ENCODE results near the gene PPP1R3F.
"Not testable (repeated sequence)": the region's sequence is repeated elsewhere in the genome, so short reads cannot be mapped to it uniquely, and the experiment has no call there.

Gene PPP1R3F

DNA sequence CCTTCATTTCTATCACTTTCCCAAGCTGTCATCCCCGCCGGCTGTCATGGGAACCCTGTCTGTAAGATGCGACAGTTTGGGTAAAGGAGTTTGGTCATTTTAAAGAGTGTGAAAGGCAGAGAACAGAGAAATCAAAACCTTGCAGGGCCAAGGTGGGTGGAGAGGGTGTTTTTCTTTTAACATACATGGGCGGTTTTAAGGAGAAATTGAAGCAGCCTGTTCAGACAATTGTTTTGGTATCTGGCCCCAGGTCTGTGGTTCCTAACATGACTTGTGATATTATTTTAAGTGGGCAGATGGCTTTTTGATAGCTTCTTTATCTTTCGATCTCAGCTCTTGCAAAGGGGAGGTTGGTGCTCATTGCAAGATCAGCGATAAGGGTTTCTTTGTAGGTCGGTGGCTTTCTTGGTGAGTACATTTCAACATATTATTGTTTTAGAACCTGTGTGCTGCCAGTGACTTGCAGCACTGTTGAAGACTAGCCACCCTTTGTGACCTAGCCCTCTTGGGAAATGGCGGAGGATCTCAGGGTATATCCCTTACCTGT is 3.7 kb downstream of the PPP1R3F start:
- DNase-seq (ENCODE audit: low read depth in 2 of 2, low spot score in 1 of 2) = no peak

DNA sequence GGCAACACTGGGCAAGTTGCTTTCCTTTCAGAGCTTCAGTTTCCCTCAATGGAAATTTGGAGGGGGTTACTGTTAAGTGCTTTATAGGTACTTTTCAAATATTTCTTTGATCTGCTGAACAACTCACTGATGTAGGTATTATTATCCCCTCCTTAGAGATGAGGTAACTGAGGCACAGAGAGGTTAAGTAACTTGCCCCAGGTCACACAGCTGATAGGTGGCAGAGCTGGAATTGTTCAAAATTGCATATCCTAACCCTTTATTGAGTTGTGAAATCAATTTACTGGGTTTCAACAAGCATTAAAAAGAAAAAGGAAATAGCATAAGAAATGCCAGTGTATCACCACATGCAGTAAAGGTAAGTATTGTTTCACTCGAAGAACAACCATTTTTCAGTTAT is 6.6 kb downstream of the PPP1R3F start:
- DNase-seq (ENCODE audit: low read depth in 2 of 2, low spot score in 1 of 2) = no peak

DNA sequence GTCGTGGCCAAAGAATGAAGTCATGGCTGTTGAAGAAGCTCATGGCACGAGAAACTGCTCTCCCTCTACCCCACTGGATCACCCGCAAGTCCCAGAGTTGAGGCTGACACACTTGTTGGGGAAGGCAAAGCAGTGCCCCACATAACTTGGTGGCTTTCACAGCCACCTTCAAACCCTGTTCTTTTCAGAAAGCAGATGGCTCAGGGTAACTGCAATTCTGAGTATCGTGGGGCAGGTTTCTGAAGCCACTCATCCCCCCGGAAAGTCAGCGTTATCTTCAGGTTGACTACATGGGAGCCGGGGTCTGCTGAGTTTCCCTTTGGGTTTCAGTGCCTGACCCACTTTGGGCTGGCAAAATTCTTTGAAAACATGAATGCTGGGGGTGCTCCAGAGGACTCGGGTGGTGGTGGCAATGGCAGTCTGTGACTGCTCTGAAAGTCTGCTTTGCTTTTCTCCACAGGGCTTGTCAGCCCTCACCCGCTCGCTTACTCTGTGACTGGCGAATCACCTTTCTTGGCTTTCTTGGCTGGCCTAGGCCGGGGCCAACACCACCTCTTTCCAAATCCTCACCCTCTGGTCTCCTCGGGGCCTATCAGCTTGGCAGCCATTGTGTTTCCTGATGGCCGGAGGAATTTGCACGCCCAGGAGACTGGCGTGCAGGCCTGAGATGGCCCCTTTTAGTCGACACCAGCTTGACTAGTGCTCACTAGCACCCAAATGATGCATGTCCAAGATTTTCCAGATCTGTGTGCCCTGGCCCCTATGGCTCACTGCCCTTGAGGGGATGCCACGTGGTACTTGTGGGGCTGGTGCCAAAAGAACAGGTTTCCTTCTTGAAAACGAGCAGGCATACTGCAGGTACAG is 7.3 kb downstream of the PPP1R3F start:
- no peak for DNase-seq (ENCODE audit: low read depth in 2 of 2, low spot score in 1 of 2)

DNA sequence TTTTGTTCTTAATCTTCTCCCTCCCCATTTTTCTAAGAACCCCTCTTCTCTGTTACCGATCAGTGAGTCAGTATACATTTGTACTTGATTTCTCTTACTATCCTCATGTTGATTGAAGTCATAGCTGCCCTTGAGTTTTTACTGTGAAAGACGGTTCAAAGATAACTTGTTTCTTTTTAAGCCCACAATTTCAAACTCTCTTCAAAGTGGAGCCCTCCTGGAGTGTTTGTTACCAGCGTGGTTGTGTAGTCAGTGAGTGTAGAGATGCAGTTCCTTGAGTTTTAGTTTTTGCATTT is 7.9 kb downstream of the PPP1R3F start:
- no peak for DNase-seq (ENCODE audit: low read depth in 2 of 2, low spot score in 1 of 2)

DNA sequence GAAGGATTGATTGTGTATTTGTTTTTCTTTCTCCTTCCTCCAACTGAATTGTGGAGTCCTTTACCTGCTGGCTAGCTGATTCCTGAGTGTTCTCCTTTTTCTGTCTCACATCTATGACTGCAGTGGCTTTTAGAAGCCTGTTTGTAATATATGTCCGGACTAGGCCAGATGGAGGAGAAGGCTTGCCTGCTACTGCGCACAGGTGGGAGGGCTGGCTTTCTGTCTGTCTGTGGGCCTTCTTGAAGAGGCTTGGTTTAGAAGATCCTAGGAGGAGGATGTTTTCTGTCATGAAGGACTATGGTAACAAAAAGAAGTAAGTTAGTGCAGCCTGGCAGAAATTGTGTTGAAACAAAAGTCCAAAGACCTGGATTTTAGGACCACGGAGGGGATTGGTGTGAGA is 8.5 kb downstream of the PPP1R3F start:
- no peak for DNase-seq (ENCODE audit: low read depth in 2 of 2, low spot score in 1 of 2)

DNA sequence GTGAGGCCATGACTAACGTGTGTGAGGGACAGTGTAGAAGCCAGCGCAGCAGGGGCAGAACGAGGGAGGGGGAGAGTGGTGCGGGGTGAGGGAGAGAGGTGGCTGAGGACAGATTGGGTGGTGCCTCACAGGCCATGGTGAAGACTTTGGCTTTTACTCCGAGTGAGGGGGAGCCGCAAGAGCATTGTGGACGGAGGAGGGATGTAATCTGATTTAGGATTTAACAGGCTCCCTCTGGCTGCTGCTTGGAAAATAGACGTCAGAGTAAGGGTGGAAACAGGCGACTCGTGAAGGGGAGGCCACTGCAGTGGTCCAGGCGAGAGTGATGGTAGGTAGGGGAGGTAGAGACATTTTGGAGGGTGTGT is 13.0 kb downstream of the PPP1R3F start:
- DNase-seq (ENCODE audit: low read depth in 2 of 2, low spot score in 1 of 2) = no peak

DNA sequence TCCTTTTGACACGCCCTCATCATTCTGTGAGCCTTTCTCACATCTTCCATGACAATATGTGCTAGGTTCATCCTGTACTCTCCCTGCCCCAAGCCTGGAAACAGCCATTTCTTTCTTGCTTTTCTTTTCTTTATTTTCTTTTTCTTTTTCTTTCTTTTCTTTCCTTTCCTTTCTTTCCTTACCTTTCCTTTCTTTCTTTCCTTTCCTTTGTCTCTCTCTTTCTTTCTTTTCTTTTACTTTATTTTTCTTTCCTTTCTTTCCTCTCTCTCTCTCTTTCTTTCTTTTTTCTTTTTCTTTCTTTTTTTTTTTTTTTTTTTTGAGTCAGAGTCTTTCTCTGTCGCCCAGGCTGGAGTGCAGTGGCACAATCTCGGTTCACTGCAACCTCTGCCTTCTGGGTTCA is 14.6 kb downstream of the PPP1R3F start:
- DNase-seq (ENCODE audit: low read depth in 2 of 2, low spot score in 1 of 2) = no peak

DNA sequence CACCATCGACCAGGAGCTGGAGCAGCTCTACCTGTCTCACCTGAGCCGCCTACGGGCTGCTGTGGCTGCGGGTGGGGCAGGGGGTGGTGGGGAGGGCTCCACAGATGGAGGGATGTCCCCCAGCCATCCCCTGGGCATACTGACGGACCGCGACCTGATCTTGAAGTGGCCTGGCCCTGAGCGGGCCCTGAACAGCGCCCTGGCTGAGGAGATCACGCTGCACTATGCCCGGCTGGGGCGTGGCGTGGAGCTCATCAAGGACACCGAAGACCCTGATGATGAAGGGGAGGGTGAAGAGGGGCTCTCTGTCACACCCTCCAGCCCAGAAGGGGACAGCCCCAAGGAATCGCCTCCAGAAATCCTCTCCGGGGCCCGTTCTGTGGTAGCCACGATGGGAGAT is 16.5 kb downstream of the PPP1R3F start:
- DNase-seq (ENCODE audit: low read depth in 2 of 2, low spot score in 1 of 2) = no peak

DNA sequence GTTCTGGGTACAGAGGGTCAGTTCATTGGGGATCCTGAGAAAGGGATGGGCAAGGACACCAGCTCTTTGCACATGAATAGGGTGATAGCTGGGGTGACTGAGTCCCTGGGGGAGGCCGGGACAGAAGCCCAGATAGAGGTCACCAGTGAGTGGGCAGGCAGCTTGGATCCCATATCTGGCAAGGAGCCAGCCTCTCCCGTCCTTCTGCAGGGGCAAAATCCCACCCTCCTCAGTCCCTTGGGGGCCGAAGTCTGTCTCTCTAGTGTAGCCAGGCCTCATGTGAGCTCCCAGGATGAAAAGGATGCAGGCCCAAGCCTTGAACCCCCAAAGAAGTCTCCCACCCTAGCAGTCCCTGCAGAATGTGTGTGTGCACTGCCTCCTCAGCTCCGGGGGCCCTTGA is 17.0 kb downstream of the PPP1R3F start:
- DNase-seq (ENCODE audit: low read depth in 2 of 2, low spot score in 1 of 2) = no peak

DNA sequence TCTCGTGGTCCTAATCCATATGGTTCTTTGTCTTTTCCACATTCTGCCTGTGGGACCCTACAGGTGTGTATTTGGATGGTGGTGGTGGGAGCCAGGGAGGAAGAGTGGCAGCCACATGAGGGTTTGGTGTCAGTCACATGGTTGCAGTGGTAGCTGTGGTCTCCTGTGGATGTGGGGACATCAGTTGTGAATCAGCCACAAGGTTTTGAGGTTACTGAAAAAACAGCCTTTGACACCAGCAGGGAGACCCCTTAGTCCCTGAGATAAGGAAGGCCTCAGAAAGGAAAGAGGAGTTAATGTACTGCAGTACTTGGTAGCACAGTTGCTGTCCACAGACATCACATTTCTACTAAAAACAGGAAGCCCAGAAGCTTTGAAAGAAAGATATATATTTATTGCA is 18.1 kb downstream of the PPP1R3F start:
- no peak for DNase-seq (ENCODE audit: low read depth in 2 of 2, low spot score in 1 of 2)

DNA sequence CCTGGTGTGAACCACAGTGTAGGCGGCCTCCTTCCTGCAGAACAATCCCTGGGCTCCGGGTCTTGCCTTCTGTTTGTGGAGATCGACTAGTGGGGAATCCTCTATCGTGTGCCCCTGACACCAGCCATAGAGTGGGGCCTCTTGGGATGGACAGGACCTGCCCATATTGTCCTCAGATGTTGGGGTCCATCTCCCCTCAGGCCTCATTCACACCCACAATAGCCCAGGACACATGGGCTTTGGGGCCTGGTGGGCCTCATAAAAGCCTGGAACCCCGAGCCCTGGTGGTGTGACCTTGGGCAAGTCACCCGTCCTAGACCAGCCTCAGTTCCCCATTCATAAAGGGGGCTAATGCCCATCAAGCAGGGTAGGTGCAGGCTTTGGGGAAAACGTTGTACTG is 20.6 kb downstream of the PPP1R3F start:
- no peak for DNase-seq (ENCODE audit: low read depth in 2 of 2, low spot score in 1 of 2)

DNA sequence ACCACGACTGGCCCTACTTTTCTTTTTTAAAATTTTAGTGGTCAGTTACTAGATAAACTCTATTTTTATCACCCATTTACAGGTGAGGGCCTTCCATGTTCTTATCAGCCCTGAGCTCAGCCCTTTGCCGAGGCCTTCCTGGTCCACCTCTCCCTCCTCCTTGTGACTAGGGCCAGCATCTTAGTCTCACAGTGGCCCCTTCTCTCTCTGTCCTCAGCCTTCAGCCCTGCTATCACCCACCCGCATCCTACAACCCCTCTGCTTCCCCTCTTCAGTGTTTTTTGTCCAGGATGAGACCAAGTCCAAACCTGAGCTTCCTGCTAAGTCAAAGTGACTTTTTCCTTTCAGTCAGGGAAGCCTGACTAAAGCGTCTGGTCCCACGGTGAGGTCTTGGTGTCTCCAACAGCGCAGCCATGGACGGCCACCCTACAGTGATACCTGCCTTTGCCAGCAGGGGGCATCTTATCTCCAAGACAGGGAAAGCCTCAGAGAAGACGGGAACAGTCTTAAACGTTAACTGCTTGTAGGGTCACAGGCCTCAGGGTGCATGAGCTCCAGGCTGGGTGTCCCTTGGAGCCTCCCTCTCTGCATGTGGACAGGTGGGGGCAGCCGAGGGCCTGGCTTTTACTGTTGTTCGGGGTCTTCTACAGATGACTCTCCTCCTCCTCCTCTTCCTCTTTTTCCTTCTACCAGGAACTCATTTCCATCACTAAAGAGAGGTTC is 22.2 kb downstream of the PPP1R3F start:
- peak; percentile 29 to 41 for DNase-seq (ENCODE audit: low read depth in 2 of 2, low spot score in 1 of 2)

DNA sequence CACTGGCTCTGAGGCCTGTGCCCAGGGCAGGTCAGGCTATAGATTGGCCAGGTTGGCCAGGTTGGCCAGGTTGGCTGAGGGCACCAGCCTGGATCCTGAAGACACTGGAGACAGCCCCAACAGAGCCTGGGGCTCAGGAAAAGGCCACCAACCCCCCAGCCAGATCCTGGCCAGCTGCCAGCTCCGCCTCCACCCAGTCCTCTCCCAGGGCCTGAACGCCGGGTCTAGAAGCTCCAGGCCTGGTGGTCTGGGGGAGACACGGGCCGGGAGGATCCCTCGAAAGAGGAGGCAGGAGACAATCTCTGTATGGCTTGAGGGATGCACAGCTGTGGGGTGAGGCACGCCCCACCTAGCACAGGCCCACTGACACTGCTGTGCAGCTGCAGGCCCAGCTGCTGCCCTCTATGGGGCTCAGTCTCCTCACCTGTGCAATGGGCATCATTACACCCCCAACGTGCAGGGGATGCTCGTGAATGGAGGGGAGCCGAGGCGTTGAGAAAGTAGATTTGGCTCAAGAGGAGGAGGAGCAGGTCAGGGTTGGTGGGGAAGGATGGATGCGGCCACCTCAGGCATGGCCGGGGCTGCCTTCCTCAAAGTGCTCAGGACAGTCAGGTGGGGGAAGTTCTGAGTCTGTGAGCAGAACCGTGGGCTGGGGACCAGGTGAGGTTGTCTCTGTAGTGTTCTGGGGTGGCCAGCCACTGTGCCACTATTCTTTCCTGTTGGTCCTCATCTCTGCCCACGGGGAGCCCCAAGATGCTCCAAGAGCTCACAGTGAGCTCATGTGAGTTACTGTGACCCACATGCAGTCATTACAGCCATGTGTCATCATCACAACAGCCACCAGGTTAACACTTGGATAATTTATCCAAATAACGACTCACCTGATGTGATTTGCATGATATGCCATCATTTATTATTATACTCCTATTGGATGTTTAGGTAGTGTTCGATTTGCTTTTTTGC is 23.1 kb downstream of the PPP1R3F start:
- no peak for DNase-seq (ENCODE audit: low read depth in 2 of 2, low spot score in 1 of 2)

DNA sequence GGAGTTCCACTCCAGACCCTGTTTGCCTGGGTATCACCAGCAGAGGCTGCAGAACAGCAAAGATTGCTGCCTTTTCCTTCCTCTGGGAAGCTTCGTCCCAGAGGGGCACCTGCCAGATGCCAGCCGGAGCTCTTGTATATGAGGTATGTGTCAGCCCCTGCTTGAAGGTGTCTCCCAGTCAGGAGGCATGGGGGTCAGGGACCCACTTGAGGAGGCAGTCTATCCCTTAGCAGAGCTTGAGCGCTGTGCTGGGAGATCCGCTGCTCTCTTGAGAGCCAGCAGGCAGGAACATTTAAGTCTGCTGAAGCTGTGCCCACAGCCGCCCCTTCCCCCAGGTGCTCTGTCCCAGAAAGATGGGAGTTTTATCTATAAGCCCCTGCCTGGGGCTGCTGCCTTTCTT is 29.7 kb downstream of the PPP1R3F start:
- not testable (repeated sequence) for DNase-seq (ENCODE audit: low read depth in 2 of 2, low spot score in 1 of 2)

DNA sequence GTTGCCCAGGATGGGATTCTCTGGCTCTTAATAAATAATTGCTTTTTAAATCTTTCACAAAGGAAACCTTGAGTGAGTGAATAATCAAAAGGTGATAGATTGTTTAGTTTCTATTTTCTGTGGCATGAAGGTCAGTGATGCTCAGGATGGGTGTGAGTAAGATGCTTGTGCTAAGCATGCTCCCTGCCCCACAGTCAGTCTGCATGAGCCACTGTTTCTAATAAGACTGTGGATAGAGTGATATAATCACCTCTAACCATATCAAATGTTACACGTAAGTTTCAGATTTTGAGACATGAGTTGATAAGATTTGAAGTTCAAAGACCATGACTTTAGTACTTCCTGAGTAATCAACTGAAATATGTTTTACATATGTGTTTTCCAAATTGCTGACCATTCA is 31.1 kb downstream of the PPP1R3F start:
- no peak for DNase-seq (ENCODE audit: low read depth in 2 of 2, low spot score in 1 of 2)

DNA sequence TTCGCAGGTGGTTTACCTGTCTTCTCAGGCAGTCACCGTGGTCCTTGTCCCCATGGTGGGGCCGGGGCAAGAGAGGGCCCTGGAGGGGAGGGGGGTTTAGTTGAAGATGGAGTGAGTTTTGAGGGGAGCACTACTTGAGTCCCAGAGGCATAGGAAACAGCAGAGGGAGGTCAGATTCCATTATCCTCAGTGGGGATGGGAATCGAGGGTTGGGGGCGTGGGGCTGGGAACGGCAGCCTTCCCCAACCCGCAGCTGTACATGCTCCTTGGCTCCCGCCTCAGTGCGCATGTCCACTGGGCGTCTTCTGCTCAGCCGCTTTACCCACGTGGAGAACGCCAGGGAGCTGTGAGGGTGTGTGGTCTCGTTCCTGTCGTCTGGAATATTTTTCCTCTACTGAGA is 33.8 kb downstream of the PPP1R3F start, which contains the start of gene GAGE10:
Gene GAGE10, plus strand, starts transcription at position 301 of the 400 bp plus-strand sequence. CDS start 1,214 bp downstream, outside the sequence.
- DNase-seq (ENCODE audit: low read depth in 2 of 2, low spot score in 1 of 2) = no peak

DNA sequence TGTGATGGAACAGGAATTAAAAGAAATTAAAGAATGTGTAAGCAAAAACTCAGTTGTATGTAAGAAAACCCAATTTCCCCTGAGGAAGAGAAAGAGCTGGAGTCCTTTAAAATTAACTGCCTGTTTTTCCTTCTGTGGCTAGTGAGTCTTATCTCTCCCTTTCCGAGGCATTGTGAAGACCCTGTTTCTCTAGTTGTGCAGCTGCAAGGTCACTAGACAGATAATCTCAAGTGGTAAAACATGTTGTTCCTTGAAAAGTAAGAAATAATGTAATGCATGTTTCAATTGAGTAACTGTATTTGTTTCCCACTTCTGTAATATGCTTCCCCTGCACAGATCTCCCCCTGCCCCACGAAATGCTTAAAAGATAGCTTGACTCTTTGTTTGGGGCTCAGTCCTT is 38.2 kb downstream of the PPP1R3F start:
- not testable (repeated sequence) for DNase-seq (ENCODE audit: low read depth in 2 of 2, low spot score in 1 of 2)

DNA sequence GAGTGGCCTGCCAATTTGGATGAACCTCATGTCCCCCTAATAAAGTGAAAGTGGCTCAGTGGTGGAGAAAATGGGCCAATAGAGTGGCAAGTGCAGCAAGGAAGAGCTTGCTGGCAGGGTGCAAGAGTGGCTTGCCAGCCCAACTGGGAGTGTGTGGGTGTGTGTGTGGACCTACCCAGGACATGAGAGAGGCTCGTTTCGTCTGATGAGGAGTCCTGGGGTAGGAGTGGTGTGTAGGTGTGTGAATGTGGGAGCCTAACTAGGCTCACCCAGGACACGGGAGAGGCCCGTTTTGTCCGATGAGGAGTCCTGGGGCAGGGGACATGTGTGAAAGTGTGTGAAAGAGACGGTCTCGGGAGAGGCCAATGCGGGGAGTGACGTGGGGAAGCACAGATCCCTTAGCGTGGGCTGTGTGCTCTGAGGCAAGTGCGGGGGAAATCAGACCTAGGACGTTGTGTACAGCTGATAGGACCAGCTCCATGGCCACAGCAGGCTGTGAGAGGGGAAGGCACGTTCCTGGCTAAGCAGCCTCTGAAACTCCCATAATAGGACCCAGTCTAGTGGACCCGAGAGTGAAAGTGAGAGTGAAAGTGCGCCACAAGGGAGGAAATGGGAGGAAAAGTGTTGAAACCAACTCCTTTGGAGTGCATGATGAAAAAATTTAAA is 39.1 kb downstream of the PPP1R3F start:
- no peak for DNase-seq (ENCODE audit: low read depth in 2 of 2, low spot score in 1 of 2)

DNA sequence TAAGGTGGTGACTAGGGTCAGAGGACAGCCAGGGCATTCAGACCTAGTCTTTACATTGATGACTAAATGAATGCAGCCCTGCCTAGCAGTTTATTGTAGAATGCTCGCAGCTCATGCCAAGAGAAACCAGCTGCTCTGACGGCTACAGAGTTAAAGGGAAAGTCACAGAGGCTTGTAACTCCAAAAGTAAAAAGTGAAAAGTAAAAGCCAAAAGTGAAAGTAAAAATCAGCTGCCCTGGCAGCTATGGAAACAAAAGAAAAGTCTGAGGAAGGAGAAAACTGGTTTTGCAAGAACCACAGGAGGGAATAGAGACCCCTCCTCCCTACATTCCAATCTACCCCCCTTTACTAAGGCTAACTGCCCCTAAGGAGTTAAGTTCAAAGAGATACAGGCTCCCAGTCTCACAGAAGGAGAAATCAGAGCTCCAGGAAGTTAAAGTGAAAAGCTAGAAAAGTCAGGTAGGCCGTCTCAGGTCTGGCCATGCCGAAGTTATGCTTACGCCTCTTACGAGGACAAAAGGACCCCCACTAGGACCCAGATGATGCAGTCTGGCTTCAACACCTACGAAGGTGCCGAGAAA is 39.9 kb downstream of the PPP1R3F start:
- no peak for DNase-seq (ENCODE audit: low read depth in 2 of 2, low spot score in 1 of 2)

DNA sequence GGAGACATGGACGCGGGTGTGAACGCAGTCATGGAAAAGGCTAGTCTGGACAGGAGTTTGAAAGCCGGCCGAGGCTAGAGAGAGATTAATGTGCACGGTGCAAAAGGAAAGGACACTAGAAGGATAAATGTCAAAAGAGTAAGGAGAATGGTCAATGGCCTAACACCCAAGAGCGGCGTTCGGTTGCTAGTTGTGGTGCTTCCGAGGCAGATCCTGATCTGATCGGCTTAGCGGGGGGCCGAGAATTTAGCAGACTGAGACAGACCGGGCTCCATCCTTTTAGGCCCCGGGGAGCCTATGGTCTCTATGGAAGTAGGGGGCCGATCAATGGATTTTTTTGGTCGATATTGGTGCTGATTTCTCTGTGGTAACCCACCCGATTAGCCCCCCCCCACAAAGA is 40.8 kb downstream of the PPP1R3F start:
- DNase-seq (ENCODE audit: low read depth in 2 of 2, low spot score in 1 of 2) = no peak

All from stimulated activated CD8-positive, alpha-beta memory T cell treated with anti-CD3 and anti-CD28 coated beads, Interleukin-4, amount 100 ng/mL, for 1 hour (primary cell).